Measurements from ENCODE around the gene LGALS9. TPM values are rescaled to one million over a fixed set of nuclear protein-coding genes. Genes with fewer than 3 reads are reported as not detected.

The LGALS9 gene
- polyA plus RNA-seq, 1 experiment: 2.4 TPM

DNA sequence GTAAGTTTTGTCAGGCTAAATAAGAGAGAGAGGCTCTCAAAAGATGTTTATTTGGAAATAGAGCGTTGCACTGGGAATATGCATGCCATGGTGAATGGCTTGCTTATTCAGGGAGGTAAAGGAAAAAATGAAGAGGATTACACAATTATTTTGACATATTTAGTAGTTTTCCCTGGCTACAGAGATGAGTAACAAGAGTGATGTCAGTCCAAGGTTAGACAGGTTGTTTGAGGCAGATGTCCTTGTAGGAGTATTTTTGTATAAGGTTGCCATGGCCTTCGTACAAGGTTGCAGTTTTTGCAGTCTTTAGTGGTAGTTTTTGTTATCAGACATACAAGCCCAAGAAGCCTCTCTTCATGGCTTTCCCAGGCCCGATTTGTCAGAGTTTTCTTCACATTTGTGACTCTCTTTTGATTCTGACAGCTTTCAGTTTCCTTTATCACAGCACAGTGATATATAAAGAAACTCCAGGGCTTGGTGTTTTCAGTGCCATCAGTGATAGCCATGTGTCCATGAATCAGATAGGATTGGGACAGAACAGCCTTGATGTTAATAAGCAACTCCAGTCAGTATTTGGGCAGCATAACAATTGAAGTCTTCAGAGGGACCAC lies 18.7 kb upstream of the LGALS9 start:
- ChIA-PET CTCF (interaction anchor here (5.4 to 25.2 kb wide), 2 partner anchors 9 to 39 kb away, joined by 34 to 415 read pairs; no protein-coding TSS in a partner anchor), POLR2A (no interaction called here)
- TF ChIP-seq, protein P1, sequence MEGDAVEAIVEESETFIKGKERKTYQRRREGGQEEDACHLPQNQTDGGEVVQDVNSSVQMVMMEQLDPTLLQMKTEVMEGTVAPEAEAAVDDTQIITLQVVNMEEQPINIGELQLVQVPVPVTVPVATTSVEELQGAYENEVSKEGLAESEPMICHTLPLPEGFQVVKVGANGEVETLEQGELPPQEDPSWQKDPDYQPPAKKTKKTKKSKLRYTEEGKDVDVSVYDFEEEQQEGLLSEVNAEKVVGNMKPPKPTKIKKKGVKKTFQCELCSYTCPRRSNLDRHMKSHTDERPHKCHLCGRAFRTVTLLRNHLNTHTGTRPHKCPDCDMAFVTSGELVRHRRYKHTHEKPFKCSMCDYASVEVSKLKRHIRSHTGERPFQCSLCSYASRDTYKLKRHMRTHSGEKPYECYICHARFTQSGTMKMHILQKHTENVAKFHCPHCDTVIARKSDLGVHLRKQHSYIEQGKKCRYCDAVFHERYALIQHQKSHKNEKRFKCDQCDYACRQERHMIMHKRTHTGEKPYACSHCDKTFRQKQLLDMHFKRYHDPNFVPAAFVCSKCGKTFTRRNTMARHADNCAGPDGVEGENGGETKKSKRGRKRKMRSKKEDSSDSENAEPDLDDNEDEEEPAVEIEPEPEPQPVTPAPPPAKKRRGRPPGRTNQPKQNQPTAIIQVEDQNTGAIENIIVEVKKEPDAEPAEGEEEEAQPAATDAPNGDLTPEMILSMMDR (IDR thresholded peaks at IDR 0.05; ENCODE audit: insufficient read depth, low read depth, low read length): no peak
- Histone ChIP-seq H3K4me3 (ENCODE audit: low read depth, low read length) (no peak overlapping the region), H3K27me3 (ENCODE audit: control insufficient read depth, insufficient read depth, low read length) (no peaks in the 10 kb centered on the region), H3K36me3 (ENCODE audit: control insufficient read depth, insufficient read depth, low read length) (peaks cover 16% of the 10 kb centered on the region)
- DNase-seq (ENCODE audit: low read depth): no peak

GRCh38 chr17:27613433-27613832 lies 17.6 kb upstream of the LGALS9 start:
- DNase-seq (ENCODE audit: low read depth): no peak
- no peaks in the 10 kb centered on the region for H3K27me3 ChIP-seq (ENCODE audit: control insufficient read depth, insufficient read depth, low read length)
- CTCF ChIA-PET: interaction anchor here (0.8 to 25.2 kb wide), 4 partner anchors 11 to 143 kb away, joined by 3 to 415 read pairs (median 19); no protein-coding TSS in a partner anchor
- TF ChIP-seq, protein P1 (IDR thresholded peaks at IDR 0.05; ENCODE audit: insufficient read depth, low read depth, low read length): no peak
- POLR2A ChIA-PET: no interaction called here
- H3K36me3 ChIP-seq (ENCODE audit: control insufficient read depth, insufficient read depth, low read length): peaks cover 16% of the 10 kb centered on the region
- no peak overlapping the region for H3K4me3 ChIP-seq (ENCODE audit: low read depth, low read length)

GRCh38 chr17:27615121-27615520 lies 15.9 kb upstream of the LGALS9 start:
- CTCF ChIA-PET: interaction anchor here (1.0 to 25.2 kb wide), 3 partner anchors 12 to 141 kb away, joined by 3 to 415 read pairs (median 34); no protein-coding TSS in a partner anchor

GRCh38 chr17:27616414-27616813 lies 14.6 kb upstream of the LGALS9 start:
- no peak for DNase-seq (ENCODE audit: low read depth)
- TF ChIP-seq, protein P1 (IDR thresholded peaks at IDR 0.05; ENCODE audit: insufficient read depth, low read depth, low read length): no peak
- no peak overlapping the region for H3K4me3 ChIP-seq (ENCODE audit: low read depth, low read length)
- H3K36me3 ChIP-seq (ENCODE audit: control insufficient read depth, insufficient read depth, low read length): peaks cover 8% of the 10 kb centered on the region
- POLR2A ChIA-PET: no interaction called here
- H3K27me3 ChIP-seq (ENCODE audit: control insufficient read depth, insufficient read depth, low read length): no peaks in the 10 kb centered on the region
- CTCF ChIA-PET: interaction anchor here (1.0 to 25.2 kb wide), 5 partner anchors 13 to 263 kb away, joined by 3 to 415 read pairs (median 3); no protein-coding TSS in a partner anchor

More at GRCh38 chr17:27615121-27615520, 15.9 kb upstream of the LGALS9 start:
- TF ChIP-seq, protein P1 (IDR thresholded peaks at IDR 0.05; ENCODE audit: insufficient read depth, low read depth, low read length): no peak
- Histone ChIP-seq H3K27me3 (ENCODE audit: control insufficient read depth, insufficient read depth, low read length) (no peaks in the 10 kb centered on the region), H3K36me3 (ENCODE audit: control insufficient read depth, insufficient read depth, low read length) (peaks cover 14% of the 10 kb centered on the region), H3K4me3 (ENCODE audit: low read depth, low read length) (no peak overlapping the region)
- DNase-seq (ENCODE audit: low read depth): no peak
- POLR2A ChIA-PET: no interaction called here

- CTCF ChIA-PET: interaction anchor here (0.6 to 25.2 kb wide), 5 partner anchors 9 to 213 kb away, joined by 3 to 415 read pairs (median 4); no protein-coding TSS in a partner anchor
- H3K36me3 ChIP-seq (ENCODE audit: control insufficient read depth, insufficient read depth, low read length): peaks cover 13% of the 10 kb centered on the region
- POLR2A ChIA-PET: no interaction called here
Measured at GRCh38 chr17:27618417-27618816, 12.6 kb upstream of the LGALS9 start.

More at GRCh38 chr17:27618417-27618816, 12.6 kb upstream of the LGALS9 start:
- no peaks in the 10 kb centered on the region for H3K27me3 ChIP-seq (ENCODE audit: control insufficient read depth, insufficient read depth, low read length)
- no peak for DNase-seq (ENCODE audit: low read depth)
- H3K4me3 ChIP-seq (ENCODE audit: low read depth, low read length): no peak overlapping the region
- TF ChIP-seq, protein P1 (IDR thresholded peaks at IDR 0.05; ENCODE audit: insufficient read depth, low read depth, low read length): no peak
